Right ventricle myocardium inferior (tissue), 1 donor: ENCODE data around the gene SERPINI2. TPM values are rescaled to one million over a fixed set of nuclear protein-coding genes. Genes with fewer than 3 reads are reported as not detected.

Experiments
- ATAC-seq: fragments of 200-7000 bp; cut with Tn5 transposase; one replicate; pipeline ENCODE4 v1.9.1; 2020; ENCODE audit warnings: mild to moderate bottlenecking, moderate library complexity
- DNase-seq: peaks from one replicate; pipeline ENCODE4 v3.0.0; 2021; ENCODE audit errors: missing footprints
- intact Hi-C: fragments of 100-400 bp; cut with DNase I; formaldehyde crosslinking; loops from one replicate; pipeline ENCODE4 v1.11.0; 2022
- long read RNA-seq: library from polyadenylated mRNA; unstranded; transcript quantifications from one replicate; pipeline ENCODE4 v2.0.0, GENCODE V29; 2021
- total RNA-seq: library from RNA; stranded (reverse); fragmentation: NEBNext Ultra II Directional; extraction: Animal tissue kit (Norgen Biotek cat#: 25700); gene quantifications from one replicate; pipeline ENCODE4 v1.2.1, GENCODE V29; 2021
- donor health status: DM: no; HTN: yes; CAD: no; lungs with severe emphysema.

SERPINI2 gene, protein sequence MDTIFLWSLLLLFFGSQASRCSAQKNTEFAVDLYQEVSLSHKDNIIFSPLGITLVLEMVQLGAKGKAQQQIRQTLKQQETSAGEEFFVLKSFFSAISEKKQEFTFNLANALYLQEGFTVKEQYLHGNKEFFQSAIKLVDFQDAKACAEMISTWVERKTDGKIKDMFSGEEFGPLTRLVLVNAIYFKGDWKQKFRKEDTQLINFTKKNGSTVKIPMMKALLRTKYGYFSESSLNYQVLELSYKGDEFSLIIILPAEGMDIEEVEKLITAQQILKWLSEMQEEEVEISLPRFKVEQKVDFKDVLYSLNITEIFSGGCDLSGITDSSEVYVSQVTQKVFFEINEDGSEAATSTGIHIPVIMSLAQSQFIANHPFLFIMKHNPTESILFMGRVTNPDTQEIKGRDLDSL
- not detected for total RNA-seq
- long read RNA-seq: 0 reads

GRCh38 chr3:167473863-167474262 lies at the start of gene SERPINI2:
TSS of gene SERPINI2 (minus strand) at chr3:167474042. CDS start at chr3:167471834, 2,208 bp downstream.
- ATAC-seq: no peak
- intact Hi-C loops: no loop called here
- no peak for DNase-seq

DNA sequence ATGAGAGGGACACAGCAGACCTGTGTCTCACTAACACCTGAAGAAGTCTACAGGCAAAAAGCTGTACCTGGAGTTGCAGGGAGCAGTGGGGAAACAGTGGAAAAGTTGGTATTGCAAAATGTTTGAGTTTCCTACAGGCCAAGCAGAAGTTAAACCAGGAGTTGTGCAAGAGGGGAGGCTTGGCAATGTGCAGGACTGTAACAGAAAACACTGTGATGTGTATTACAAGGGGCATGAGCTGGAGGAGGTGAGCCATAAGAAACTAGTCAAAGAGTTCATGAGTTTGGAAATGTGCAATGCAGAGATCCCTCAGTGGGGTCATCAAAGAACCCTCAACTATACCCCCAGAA lies 47.1 kb upstream of the SERPINI2 start:
- intact Hi-C loops: no loop called here
- ATAC-seq: no peak
- DNase-seq: no peak

- intact Hi-C loops: no loop called here
- DNase-seq (no peak), ATAC-seq (no peak)
Measured at GRCh38 chr3:167520266-167521005, 46.6 kb upstream of the SERPINI2 start.

DNA sequence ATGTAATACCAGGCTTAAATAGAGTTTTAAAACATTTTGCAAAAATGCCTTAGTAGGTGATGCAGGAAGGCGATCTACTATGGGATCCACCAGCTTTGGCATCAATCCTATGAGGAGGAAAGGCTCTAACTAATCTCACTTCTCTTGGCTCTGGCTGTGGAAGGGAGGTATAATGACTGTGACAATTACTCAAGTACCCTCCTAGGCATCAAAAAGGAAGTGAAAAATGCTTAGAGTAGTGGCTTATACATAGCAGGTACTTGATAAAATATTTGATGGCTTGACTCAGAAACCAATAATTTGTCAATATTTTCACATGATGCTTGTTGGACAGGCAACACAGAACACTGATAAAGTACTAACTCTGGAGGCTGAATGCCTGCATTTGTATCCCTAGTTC lies 34.1 kb upstream of the SERPINI2 start:
- DNase-seq: no peak
- intact Hi-C loops: no loop called here
- ATAC-seq: no peak

- no peak for DNase-seq
- intact Hi-C loops: no loop called here
- ATAC-seq: no peak
Measured at GRCh38 chr3:167502401-167502800, 28.6 kb upstream of the SERPINI2 start.

- no peak for ATAC-seq
- DNase-seq: no peak
- intact Hi-C loops: no loop called here
Measured at GRCh38 chr3:167501941-167502340, 28.1 kb upstream of the SERPINI2 start.

GRCh38 chr3:167497903-167498302 lies 24.1 kb upstream of the SERPINI2 start:
- intact Hi-C loops: no loop called here
- peak; percentile 66 for DNase-seq
- ATAC-seq: no peak

GRCh38 chr3:167493244-167493643 lies 19.4 kb upstream of the SERPINI2 start:
- ATAC-seq (no peak), DNase-seq (no peak)
- intact Hi-C loops: no loop called here

DNA sequence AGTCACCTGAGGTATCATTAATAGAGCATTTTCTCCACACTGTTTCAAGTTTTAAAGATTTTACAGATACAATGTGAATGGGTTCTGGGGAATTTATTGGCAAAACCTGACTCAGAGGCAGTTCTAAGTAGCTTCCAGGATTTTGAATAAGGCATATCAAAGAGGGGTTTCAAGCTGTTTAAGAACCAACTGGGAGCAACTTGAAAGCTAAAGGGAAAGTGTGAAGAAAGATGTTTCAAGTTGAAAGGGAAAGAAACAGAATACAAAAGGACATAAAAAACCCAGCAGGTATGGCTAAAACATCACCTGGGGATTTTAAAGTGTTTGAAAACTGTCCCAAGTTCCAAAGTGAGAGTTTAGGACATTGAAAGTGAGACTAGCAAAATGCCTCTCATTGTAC lies 17.8 kb upstream of the SERPINI2 start:
- DNase-seq (no peak), ATAC-seq (no peak)
- intact Hi-C loops: no loop called here

DNA sequence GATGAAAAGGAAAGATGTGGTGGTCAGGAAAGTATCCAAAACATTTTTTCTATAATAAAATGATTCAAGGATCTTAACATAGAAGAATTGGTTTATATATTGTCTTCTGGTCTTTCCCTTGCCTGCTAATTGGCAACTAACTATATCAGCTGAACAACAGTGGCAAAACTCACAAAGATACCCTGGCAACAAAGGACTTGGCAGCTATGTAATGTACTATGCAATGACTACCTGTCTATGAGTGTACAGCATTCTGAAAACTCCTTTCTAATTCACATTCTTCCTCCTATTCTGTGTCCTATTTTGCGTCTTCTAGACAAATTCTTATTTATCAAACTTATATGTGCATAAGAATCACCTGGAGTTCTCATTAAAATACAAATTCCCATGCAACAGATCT lies 15.7 kb upstream of the SERPINI2 start:
- no peak for ATAC-seq
- intact Hi-C loops: no loop called here
- no peak for DNase-seq

DNA sequence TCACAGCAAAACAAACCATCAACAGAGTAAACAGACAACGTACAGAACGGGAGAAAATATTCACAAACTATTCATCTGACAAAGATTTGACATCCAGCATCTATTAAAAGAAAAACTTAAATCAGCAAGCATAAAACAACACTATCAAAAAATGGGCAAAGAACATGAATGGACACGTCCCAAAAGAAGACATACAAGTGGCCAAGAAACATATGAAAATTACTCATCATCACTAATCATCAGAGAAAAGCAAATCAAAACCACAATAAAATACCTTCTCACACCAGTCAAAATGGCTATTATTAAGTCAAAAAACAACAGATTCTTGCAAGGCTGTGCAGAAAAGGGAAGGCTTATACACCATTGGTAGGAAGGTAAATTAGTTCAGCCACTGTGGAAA lies 13.7 kb upstream of the SERPINI2 start:
- ATAC-seq: no peak
- DNase-seq: no peak
- intact Hi-C loops: no loop called here

DNA sequence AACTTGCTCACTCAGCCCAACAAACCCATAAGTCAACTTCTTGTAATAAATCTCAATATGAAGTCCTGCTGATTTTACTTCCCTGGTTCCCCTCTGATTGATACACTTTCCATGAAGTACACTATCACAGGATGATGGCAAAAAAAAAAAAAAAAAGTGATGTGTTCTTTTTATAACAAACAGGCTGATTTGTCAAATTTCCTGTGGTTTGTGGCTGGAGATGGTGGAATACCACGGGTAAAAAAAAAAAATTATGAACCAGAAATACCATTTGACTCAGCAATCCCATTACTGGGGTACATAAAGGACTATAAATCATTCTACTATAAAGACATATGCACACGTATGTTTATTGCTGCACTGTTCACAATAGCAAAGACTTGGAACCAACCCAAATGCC lies 10.7 kb upstream of the SERPINI2 start:
- ATAC-seq (no peak), DNase-seq (no peak)
- intact Hi-C loops: no loop called here

GRCh38 chr3:167483708-167484475 lies 10.1 kb upstream of the SERPINI2 start:
- no peak for ATAC-seq
- no peak for DNase-seq

GRCh38 chr3:167481164-167481563 lies 7.3 kb upstream of the SERPINI2 start:
- intact Hi-C loops: no loop called here
- DNase-seq (no peak), ATAC-seq (no peak)

More at GRCh38 chr3:167483708-167484475, 10.1 kb upstream of the SERPINI2 start:
- intact Hi-C loops: no loop called here

- intact Hi-C loops: no loop called here
- DNase-seq: no peak
- ATAC-seq: no peak
Measured at GRCh38 chr3:167480748-167481147, 6.9 kb upstream of the SERPINI2 start.

DNA sequence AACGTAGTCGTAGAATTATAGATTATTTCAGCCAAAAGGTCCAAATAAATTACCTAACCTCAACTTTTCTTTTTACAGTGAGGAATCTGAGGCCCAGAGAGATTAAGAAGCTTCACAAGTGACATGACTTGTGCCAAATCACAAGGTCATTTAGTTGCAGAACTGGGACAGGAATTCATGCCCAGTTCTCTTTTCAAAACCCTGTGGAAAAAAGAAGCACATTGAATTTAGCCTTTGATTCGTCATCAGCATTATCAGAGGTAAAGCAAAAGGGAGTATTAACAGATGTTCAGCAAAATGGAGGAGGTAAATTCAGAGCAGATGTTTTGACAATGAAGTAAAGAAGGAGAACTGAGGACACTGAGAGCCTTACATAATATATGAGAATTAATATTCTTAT lies 4.5 kb downstream of the SERPINI2 start:
- ATAC-seq: no peak
- no peak for DNase-seq

GRCh38 chr3:167467848-167468611 lies 5.8 kb downstream of the SERPINI2 start:
- DNase-seq (no peak), ATAC-seq (no peak)
- intact Hi-C loops: no loop called here

More for the DNA sequence above, 4.5 kb downstream of the SERPINI2 start:
- intact Hi-C loops: no loop called here

DNA sequence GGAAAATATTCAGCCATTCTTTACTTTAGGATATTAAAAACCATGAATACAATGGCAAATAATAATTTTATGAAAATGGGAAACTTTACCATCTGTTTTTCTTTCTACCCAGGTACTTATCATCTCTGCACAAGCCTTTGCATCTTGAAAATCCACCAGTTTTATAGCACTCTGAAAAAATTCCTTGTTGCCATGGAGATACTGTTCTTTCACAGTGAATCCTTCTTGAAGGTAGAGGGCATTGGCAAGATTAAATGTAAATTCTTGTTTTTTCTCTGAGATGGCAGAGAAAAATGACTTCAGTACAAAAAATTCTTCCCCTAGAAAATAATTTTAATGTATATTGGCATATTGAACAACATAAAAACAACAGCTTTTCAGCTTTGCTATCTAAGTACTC lies 6.9 kb downstream of the SERPINI2 start:
- intact Hi-C loops: no loop called here
- ATAC-seq (no peak), DNase-seq (no peak)
